ENCODE measurements around the gene KRT33A.
"Not testable (repeated sequence)": the region's sequence is repeated elsewhere in the genome, so short reads cannot be mapped to it uniquely, and the experiment has no call there.

Gene KRT33A

DNA sequence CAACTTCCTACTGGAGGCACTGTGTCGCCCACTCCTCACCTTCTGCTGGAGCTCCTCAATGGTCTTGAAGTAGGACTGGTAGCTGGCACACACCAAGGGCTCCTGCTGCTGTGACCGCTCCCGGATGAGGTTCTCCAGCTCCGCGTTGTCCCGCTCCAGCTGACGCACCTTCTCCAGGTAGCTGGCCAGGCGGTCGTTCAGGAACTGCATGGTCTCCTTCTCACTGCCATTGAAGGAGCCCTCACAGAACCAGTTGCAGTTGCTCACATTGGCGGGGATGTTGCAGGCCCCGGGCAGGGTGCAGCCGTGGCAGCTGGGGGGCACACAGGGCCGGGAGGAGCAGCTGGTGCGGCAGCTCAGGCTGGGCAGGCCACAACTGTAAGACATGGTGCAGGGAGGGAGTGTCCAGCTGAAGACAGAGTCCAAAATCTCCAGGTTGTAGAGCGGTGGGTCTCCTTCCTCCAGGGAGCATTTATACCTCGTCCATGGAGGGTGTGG is at the start of gene KRT33A:
Gene KRT33A, minus strand, starts transcription at position 448 of the 498 bp plus-strand sequence. Its CDS starts 61 bp downstream, at position 387.
- not testable (repeated sequence) for ATAC-seq

- no peak for ATAC-seq
- TF ChIP-seq OSR1 (CRISPR knock-in tag; IDR thresholded peaks at IDR 0.05) (no peak), CREB5 (CRISPR knock-in tag; IDR thresholded peaks at IDR 0.05; ENCODE audit: low read depth) (no peak), ZFP3 (CRISPR knock-in tag; IDR thresholded peaks at IDR 0.05) (no peak), ISL1 (CRISPR knock-in tag; IDR thresholded peaks at IDR 0.05) (no peak), ARNTL (CRISPR knock-in tag; IDR thresholded peaks at IDR 0.05; ENCODE audit: borderline replicate concordance, low read depth) (no peak), GLIS3 (CRISPR knock-in tag; IDR thresholded peaks at IDR 0.05) (no peak), CSDC2 (CRISPR knock-in tag; IDR thresholded peaks at IDR 0.05) (no peak), RARB (CRISPR knock-in tag; IDR thresholded peaks at IDR 0.05) (no peak)
- TF ChIP-seq, protein P1, sequence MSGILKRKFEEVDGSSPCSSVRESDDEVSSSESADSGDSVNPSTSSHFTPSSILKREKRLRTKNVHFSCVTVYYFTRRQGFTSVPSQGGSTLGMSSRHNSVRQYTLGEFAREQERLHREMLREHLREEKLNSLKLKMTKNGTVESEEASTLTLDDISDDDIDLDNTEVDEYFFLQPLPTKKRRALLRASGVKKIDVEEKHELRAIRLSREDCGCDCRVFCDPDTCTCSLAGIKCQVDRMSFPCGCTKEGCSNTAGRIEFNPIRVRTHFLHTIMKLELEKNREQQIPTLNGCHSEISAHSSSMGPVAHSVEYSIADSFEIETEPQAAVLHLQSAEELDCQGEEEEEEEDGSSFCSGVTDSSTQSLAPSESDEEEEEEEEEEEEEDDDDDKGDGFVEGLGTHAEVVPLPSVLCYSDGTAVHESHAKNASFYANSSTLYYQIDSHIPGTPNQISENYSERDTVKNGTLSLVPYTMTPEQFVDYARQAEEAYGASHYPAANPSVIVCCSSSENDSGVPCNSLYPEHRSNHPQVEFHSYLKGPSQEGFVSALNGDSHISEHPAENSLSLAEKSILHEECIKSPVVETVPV (CRISPR knock-in tag; IDR thresholded peaks at IDR 0.05) = no peak
- TF ChIP-seq, protein P2, sequence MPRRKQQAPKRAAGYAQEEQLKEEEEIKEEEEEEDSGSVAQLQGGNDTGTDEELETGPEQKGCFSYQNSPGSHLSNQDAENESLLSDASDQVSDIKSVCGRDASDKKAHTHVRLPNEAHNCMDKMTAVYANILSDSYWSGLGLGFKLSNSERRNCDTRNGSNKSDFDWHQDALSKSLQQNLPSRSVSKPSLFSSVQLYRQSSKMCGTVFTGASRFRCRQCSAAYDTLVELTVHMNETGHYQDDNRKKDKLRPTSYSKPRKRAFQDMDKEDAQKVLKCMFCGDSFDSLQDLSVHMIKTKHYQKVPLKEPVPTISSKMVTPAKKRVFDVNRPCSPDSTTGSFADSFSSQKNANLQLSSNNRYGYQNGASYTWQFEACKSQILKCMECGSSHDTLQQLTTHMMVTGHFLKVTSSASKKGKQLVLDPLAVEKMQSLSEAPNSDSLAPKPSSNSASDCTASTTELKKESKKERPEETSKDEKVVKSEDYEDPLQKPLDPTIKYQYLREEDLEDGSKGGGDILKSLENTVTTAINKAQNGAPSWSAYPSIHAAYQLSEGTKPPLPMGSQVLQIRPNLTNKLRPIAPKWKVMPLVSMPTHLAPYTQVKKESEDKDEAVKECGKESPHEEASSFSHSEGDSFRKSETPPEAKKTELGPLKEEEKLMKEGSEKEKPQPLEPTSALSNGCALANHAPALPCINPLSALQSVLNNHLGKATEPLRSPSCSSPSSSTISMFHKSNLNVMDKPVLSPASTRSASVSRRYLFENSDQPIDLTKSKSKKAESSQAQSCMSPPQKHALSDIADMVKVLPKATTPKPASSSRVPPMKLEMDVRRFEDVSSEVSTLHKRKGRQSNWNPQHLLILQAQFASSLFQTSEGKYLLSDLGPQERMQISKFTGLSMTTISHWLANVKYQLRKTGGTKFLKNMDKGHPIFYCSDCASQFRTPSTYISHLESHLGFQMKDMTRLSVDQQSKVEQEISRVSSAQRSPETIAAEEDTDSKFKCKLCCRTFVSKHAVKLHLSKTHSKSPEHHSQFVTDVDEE (CRISPR knock-in tag; IDR thresholded peaks at IDR 0.05) = no peak
- TF ChIP-seq, protein P3, sequence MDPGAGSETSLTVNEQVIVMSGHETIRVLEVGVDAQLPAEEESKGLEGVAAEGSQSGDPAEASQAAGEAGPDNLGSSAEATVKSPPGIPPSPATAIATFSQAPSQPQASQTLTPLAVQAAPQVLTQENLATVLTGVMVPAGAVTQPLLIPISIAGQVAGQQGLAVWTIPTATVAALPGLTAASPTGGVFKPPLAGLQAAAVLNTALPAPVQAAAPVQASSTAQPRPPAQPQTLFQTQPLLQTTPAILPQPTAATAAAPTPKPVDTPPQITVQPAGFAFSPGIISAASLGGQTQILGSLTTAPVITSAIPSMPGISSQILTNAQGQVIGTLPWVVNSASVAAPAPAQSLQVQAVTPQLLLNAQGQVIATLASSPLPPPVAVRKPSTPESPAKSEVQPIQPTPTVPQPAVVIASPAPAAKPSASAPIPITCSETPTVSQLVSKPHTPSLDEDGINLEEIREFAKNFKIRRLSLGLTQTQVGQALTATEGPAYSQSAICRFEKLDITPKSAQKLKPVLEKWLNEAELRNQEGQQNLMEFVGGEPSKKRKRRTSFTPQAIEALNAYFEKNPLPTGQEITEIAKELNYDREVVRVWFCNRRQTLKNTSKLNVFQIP (CRISPR knock-in tag; IDR thresholded peaks at IDR 0.05; ENCODE audit: borderline replicate concordance, low read depth) = no peak
Measured at GRCh38 chr17:41396996-41397660, 46.5 kb upstream of the KRT33A start, which contains the start of gene KRT31. KRT31 (minus strand) TSS chr17:41397608; CDS start chr17:41397539, 69 bp downstream.

DNA sequence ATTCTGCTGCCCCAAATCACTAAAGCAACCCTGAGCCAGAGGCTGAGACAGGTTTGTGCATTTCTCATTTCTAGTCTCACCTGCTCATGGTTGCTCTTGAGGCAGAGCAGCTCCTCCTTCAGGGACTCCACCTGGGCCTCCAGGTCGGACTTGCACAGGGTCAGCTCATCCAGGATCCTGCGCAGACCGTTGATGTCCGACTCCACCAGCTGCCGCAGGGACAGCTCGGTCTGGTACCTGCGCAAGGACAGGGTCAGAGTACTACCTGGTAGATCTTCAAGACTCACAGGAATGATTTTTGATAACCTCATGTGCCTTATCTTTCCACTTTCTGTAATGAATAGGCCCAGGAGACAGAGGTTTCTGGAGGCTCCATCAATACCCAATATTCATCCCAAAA is 45.7 kb upstream of the KRT33A start:
- TF ChIP-seq SNAI2 (CRISPR knock-in tag; IDR thresholded peaks at IDR 0.05) = no peak
- no peak for TF ChIP-seq ZNF565 (CRISPR knock-in tag; conservative IDR thresholded peaks at IDR 0.05; ENCODE audit: low read depth)
- TF ChIP-seq BACH2 (CRISPR knock-in tag; IDR thresholded peaks at IDR 0.05; ENCODE audit: borderline replicate concordance) = no peak
- no peak for TF ChIP-seq OSR1 (CRISPR knock-in tag; IDR thresholded peaks at IDR 0.05)
- no peak for TF ChIP-seq ZFP30 (CRISPR knock-in tag; IDR thresholded peaks at IDR 0.05)
- TF ChIP-seq ARNTL (CRISPR knock-in tag; IDR thresholded peaks at IDR 0.05; ENCODE audit: borderline replicate concordance, low read depth) = no peak
- no peak for TF ChIP-seq GLIS3 (CRISPR knock-in tag; IDR thresholded peaks at IDR 0.05)
- TF ChIP-seq ESRRG (CRISPR knock-in tag; IDR thresholded peaks at IDR 0.05) = no peak
- TF ChIP-seq, protein P3 (CRISPR knock-in tag; IDR thresholded peaks at IDR 0.05; ENCODE audit: borderline replicate concordance, low read depth) = no peak
- TF ChIP-seq, protein P4, sequence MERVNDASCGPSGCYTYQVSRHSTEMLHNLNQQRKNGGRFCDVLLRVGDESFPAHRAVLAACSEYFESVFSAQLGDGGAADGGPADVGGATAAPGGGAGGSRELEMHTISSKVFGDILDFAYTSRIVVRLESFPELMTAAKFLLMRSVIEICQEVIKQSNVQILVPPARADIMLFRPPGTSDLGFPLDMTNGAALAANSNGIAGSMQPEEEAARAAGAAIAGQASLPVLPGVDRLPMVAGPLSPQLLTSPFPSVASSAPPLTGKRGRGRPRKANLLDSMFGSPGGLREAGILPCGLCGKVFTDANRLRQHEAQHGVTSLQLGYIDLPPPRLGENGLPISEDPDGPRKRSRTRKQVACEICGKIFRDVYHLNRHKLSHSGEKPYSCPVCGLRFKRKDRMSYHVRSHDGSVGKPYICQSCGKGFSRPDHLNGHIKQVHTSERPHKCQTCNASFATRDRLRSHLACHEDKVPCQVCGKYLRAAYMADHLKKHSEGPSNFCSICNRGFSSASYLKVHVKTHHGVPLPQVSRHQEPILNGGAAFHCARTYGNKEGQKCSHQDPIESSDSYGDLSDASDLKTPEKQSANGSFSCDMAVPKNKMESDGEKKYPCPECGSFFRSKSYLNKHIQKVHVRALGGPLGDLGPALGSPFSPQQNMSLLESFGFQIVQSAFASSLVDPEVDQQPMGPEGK (CRISPR knock-in tag; IDR thresholded peaks at IDR 0.05; ENCODE audit: borderline replicate concordance) = no peak
- TF ChIP-seq TCF4 (CRISPR knock-in tag; IDR thresholded peaks at IDR 0.05; ENCODE audit: borderline replicate concordance) = no peak
- no peak for TF ChIP-seq CREB5 (CRISPR knock-in tag; IDR thresholded peaks at IDR 0.05; ENCODE audit: low read depth)
- no peak for TF ChIP-seq ISL1 (CRISPR knock-in tag; IDR thresholded peaks at IDR 0.05)
- no peak for ATAC-seq

All from SK-N-SH treated with all-trans-retinoic acid at 6 μM for 48 hours (cell line).